ENCODE results near the gene SERINC5.

SERINC5 gene

DNA sequence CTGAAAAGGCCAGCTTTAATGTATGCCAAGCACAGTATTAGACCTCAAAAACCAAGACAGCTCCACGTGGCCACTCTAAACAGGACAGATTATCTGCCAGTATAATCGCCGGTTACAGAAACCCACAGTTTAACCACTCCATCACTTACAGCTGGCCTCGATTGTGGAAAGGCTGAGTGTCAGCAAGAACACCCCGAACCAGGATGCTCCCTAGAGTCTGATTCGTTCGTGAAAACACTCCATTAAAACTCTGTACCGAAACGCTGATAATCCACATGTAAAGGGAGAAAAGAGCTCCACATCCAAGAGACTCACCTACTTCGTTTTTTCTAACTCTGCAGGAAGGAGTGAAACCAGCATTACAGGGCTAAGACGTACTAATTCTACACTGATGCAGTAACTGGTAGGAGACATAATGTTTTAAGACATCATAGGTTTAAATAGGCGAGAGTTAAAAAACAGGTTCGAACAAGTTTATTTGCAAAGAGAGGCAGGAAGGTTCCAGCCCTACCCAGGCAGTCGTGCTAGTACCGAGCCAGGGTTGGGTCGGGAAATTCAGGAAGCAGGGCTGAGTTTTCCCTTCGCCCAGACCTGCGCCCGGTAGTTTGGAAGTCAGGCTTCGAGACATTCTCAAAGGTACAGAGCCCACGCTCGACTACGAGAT lies 949 bp downstream of the SERINC5 start:
- DNase-seq = no peak

DNA sequence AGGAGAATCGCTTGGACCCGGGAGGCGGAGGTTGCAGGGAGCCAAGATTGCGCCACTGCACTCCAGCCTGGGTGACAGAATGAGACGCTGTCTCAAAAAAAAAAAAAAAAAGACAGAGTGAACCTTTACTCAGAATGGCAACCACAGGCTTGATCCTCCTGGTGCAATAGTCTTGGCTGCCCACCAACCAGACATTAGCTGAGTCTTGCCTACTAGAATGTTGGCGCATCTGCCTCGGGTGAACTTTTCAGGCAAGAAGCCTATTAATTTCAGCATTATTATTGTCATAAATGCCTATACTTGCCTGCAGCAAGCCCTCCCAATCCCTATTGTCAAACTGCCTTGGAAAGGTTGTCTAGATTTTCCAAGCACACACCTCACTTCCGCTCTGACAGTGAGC lies 4.2 kb downstream of the SERINC5 start:
- no peak for DNase-seq

DNA sequence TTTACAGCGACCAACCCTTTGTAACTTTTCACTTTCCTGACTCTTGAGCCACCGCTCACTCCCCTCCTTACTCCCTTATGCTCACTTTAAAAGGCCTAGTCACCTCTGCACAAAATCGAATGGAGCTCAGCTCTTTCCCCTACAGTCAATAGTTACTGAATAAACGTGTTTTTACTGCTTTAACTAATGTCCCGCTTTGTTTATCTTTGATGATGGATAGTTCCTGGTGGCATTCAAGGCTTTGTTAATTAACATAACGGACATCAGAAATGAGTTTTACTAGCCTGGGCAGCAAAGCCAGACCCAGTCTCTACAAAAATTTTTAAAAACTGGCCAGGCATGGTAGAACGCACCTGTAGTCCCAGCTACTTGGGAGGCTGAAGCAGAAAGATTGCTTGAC lies 5.0 kb downstream of the SERINC5 start:
- DNase-seq = no peak

DNA sequence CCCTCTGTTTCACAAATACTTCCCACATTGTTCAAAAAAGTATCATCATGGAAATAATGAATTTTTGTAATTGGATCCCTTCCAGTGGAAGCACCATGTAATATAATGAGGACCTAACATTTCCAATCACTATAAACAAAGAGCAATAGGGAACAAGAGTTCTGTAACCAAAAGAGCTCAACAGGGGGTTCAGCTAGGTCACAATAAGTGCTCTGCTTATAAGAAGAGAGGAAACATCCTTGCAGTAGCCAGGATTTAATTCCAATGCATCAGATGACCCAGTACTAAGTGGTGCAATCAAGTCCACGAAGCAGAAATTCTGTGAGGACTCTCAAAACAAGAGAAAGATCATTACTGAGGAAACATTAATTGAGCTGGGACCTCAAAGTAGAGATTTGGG lies 5.9 kb downstream of the SERINC5 start:
- DNase-seq = no peak

DNA sequence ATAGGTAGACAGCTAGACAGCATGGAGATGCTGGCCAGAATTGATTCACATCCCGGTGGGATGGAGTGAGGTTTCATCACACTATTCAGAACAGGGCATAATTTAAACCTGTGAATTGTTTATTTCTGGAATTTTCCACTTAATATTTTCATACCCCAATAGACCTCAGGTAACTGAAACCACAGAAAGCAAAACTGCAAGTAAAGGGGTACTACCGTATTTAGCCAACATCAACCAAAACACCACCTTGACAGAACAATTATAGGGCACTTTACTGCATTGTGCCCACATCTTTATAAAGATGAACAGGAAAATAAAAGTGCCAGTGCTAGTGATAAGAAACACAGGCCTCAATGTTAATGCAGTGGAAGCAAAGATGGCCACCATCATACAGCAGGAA lies 7.5 kb downstream of the SERINC5 start:
- no peak for DNase-seq

DNA sequence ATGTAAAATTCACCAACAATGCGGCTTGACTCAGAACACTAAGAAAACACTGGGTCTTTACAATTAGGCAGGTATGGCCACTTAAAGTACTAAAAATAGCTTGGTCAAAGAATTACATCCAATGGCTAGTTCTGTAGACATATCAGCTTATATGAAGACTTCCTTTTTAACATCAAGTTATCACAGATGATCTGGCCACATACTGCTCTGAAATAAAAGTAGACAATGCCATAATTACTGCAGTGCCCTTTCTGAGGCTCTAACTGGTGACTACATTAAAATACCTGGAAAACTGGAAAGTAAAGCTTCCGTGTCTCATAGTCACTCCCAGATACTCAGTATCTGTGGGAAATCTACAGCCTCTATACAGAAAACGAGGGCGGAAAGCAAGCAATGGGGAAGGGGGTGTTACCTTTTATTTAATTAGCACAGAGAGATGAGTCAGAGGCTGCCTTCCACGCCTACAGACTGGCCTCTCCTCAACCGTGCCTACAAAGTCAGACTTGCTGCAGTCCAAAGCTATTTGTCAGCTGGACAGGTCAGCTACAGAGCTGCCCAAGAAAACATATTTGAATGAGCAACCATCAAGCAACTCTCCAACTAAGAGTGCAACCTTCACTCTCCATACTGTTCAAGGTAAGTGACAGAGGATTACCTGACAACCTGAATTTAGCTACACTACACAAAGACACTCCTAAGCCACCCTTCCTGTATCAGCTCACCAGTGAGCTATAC lies 8.7 kb downstream of the SERINC5 start:
- DNase-seq = no peak

DNA sequence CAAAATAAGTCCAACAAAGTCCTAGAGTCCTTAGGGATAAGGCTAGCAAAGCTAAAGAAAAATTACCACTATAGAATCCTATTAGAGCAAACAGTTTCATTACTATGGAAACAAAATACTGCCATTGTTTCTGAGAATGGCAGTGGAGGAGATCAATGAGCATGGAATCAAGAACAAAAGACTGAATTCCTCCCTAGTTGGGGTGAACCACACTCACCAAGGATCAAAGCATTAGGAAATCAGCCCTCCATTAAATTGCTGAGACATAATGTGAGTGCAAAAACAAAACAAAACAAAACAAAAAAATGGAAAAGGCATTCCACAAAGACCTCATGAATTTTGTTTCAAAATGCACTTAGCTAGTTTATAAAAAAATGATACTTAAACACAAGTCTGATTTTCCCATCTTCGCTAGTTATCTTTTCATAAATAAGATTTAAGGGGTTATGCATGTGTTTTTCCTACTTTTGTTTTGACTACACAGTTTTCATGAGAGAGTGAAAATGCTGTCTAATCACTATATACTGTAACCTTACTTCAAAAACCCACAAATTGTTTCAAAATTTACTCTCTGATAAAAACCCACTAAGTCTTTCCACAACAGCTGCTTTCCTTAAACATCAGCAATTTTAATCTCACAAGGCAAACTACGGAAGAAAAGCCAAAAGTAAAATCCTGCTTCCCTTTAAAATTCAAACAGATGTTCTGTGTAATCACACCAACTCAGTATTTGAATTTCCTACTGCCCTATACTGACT lies 9.7 kb downstream of the SERINC5 start:
- no peak for DNase-seq

DNA sequence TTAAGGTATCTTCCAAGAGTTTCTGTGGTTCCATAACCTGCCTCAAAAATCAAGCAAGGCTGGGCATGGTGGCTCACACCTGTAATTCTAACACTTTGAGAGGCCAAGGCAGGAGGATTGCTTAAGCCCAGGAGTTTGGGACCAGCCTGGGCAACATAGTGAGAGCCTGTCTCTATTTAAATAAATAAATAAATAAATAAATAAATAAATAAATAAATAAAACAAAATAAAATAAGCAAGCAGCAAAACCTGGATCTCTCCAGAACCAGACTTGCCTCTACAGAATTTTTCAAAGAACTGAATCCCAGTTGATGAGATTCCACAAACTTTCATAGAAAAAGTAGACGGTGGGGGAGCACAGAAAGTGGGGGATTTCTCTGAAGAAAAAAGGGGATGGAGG lies 12.3 kb downstream of the SERINC5 start:
- DNase-seq = no peak

DNA sequence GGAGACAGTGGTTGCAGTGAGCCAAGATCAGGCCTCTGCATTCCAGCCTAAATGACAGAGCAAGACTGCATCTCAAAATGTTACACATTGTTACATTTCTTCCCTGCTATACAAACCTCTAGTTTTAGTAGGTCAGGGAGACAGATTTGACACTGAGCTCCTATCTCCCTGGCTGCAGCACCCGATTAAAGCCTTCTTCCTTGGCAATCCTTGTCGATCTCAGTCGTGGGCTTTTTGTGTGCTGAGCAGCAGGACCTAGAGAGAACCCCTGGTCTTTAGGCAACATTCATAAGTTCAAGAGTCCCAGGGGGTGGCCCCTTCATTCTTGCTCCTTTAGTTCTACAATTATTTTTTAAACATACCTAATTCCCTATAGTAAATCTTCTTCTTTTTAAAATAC lies 13.0 kb downstream of the SERINC5 start:
- DNase-seq = no peak

DNA sequence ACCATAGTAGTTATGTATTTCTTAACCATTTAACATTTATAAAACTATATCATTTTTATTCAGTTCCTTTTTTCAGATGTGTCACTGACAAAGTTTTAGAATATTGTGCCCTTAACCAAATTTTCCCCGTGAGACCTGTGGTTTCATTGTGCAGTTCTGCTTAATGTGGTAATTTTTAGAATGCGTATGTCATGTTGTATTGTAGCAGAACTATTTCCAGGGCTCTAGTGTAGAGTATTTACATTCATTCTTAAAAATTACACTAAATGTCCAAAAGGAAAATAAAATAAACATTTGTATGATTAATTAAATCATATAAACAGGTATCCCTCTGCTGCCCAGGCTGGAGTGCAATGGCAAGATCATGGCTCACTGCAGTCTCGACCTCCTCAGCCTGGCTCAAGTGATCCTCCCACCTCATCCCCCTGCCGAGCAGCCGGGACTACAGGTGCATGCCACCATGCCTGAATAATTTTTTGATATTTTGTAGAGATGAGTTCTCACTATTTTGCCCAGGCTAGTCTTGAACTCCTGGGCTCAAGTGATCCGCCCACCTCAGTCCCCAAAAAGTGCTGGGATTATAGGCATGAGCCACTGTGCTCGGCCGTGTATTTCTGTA lies 15.4 kb downstream of the SERINC5 start:
- DNase-seq = no peak

DNA sequence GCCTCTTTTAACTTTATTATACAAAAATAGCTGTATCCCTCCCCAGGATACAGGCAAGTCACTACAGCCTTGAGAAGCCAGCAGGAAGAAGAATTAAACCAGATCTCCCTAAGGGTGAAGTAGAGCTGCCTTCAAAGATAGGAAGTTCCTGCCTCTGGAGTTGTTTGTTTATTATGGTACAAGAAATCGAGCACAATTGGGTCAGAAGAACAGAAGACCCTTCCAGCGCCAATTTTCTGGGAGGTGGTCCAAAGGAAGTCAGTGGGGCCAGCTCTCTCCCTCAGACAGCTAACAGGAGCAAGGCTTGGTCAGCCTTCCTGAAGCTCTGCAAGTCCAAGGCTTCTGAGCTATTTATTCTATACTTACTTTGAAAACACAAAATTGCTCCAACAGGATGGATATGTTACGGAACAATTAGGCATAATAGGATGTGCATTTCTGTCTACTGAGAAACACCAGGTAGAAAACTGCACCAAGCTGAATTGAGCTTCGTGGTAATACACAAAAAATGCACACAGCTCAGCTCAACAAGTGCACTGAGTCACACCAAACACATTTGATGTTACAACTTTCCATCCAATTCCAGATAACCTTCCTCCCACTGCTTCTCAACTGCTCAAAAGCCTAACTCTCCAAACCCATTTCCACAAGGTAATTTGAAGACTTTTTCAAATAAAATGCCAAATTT lies 16.0 kb downstream of the SERINC5 start:
- no peak for DNase-seq

DNA sequence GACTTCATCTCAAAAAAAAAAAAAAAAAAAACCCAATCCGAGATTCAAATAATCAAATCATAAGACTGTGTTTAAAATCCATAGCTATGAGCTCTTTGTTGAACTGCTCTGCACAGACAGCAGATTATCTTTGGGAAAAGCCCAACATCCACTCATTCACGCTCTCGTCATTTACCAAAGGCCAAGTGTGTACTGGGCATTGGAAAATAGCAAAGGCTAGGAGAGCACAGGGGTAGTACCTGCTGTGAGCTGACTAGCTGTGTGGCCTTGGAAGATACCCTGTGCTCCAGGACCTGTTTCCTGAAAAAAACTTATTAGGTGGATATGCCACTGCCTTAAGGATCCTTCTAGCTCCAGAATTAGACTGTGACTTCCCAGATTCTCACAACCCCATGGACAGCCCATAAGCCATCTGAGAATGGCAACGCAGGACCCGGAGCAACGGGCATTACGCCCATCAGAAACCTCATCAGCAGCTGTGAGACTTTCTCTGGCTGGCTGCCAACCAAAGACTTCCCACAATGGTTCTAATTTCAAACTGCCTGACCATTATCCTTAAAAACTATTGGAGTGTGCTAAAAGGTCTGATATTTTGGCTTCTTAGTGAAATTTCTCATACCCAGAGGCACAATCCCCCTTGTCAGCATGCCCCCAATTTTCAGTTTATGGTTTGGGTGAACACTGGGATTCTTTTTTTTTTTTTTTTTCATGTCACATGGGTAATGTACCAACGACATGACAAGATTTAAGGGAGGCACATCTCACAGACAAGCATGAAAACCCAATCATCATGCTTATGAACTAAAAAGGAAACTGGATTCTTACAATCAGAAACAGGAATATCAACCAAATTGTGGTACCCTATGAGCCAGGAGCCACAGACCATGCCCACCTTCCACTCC lies 16.8 kb downstream of the SERINC5 start:
- DNase-seq = no peak

DNA sequence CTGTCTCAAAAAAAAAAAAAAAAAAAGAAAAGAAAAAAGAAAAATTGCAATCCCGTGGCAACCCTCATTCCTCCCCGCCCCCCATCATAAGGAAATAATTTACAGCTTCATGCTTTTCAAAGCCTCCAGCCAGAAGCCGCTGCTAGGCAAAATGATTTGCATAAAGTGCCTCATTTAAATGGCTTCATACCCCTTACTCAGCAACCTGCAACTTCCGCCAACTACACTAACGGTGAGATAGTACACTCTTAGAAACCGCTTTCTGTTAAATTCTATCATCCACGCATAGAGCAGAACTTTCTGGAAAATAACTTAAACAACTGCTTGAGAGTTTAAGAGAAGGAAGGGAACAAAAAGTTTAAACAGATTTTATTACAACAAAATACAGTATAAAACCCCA lies 17.8 kb downstream of the SERINC5 start:
- no peak for DNase-seq

DNA sequence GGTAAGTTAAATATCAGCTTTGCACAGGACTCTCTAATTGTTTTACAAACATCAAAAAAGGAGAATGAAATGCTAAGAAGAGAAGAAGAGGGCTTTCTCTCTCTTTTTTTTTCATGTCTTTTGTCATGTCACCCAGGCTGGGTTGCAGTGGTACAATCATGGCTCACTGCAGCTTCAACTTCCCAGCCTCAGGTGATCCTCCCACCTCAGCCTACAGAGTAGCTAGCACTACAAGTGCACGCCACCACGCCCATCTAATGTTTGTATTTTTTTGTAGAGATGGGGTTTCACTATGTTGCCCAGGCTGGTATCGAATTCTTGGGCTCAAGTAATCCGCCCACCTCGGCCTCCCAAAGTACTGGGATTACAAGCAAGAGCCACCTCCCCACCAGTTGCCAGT lies 18.6 kb downstream of the SERINC5 start:
- no peak for DNase-seq

DNA sequence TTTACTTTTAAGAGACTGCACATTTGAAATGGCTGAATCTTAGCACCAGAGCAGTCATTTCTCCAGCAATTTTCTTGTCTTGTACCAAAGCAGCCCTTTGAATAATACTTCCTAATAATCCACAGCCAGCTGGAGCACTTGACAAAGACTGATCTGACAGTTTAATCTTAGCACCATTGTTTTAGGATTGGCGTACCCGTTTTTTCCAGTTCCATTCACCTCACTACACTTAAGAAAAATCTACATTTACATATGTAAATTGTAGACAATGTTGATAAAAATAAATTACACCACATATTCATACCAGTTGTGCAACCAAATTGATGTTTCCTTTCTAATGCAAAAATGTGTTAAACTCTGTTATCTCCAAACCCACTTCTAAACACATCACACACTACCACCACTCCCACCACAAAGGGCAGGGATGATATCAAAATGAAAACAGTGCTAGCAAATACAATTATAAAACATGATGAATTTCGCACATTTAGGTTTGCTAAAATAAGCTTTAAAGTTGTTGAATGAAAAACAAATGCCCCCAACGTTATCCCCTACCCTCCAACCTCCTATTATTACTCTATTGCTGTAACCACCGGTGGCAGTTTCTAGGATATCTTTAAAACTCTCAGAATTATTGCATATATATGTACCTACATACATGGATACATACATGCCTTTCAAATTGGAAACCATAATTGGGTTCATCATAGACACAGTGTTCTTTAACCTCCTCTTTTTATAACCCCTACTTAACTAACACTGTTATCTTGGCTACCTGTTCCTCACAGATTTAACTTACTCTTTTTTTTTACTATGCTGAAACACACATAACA lies 21.5 kb downstream of the SERINC5 start:
- DNase-seq = no peak

DNA sequence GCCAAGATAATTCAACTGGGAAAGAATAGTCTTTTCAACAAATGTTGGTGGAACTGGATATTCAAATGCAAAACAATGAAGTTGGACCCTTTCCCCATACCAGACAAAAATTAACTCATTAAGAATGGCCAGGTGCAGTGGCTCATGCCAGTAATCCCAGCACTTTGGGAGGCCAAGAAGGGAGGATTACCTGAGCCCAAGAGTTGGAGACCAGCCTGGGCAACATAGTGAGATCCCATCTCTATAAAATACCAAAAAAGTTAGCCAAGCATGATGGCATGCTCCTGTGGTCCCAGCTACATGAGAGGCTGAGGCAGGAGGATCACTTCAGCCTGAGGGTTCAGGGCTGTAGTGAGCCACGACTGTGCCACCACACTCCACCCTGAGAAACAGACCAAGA lies 24.2 kb downstream of the SERINC5 start:
- no peak for DNase-seq

DNA sequence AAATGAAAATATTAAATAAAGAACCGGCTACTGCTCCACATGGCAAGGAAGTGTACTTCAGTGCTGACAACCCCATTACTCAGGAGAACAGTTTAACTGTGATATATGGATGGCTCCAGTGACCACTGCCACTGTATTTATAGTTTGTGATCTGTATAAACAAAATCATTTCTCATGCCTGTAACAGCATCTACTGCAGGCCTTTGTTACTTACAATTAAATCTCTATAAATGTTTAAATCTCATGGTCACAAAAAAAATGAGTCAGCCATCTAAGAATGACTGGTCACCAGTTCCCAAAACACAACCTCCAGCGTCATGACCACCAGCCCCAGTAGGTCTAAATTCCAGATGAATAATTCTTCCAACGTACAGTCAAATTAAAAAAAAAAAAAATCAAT lies 24.6 kb downstream of the SERINC5 start:
- no peak for DNase-seq

DNA sequence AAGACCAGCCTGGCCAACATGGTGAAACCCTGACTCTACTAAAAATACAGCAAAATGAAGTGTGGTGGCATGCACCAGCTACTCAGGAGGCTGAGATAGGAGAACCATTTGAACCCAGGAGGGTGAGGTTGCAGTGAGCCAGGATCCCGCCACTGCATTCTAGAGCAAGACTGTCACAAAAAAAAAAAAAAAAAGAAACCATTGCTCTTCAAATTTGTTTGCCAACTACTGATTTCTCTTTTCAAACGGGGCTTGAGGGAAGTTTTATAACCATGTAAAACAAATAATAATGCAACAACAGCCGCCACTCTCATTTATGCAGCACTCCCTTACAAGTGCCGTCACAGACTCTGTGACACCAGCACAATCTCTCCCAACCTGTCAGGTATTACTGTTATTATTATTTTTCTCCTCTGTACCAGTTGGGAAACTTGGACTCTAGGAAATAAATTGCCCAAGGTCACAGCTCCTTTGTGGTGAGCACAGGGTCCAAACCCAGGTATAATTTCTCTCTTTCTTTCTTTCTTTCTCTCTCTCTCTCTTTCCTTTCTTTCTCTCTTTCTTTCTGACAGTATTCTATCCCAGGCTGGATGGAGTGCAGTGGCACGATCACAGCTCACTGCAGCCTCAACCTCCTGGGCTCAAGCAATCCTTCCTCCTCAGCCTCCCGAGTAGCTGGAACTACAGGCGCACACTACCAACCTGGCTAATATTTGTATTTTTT lies 25.4 kb downstream of the SERINC5 start:
- DNase-seq = no peak

DNA sequence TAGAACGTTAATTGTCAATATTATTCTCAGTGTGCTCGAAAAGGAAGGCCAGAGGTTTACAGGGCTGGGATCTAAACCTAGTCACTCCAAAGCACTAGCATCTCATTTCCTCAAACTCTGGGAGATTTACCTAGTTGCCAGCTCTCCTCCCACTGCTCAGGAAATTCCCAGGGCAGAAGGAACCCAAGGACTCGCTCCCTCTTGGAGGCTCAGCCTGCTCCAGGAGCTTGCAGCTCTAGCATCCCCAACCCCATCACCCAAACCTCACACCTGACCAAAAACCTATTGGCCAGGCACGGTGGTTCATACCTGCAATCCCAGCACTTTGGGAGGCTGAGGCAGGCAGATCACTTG lies 26.0 kb downstream of the SERINC5 start:
- no peak for DNase-seq

DNA sequence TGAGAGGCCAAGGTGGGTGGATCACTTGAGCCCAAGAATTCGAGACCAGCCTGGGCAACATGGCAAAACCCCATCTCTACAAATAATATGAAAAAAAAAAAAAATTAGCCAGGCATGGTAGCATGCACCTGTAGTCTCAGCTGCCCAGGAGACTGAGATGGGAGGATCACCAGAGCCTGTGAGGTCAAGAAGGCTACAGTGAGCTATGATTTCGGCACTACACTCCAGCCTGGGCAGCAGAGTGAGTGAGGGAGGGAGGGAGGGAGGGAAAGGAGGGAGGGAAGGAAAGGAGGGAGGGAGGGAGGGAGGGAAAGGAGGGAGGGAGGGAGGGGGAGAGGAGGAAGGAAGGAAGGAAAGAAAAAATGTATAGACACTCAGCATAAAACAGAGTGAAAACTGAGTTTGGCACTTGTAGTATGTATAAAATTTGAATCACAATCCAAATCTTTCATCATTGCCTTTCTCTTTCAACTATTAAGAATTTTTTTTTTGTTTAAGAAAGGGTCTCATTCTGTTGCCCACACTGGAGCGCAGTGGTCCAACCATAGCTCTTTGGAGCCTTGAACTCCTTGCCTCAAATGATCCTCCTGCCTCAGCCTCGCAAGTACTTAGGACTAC lies 27.8 kb downstream of the SERINC5 start:
- no peak for DNase-seq

Data from NCI-H524 treated with DMSO at 0.1 percent for 48 hours (cell line).